HCT116 (cell line): ENCODE measurements around the gene PHKB. TPM values are rescaled to one million over a fixed set of nuclear protein-coding genes. Genes with fewer than 3 reads are reported as not detected.

Experiments used
- ATAC-seq: fragments of 200-7000 bp; cut with Tn5 transposase; 2 replicates; pipeline ENCODE4 v1.9.1; 2020; ENCODE audit warnings: mild to moderate bottlenecking, moderate library complexity
- BruUV-seq: library from RNA; stranded (reverse); fragments of 400-500 nt; replicated peaks from 2 replicates; lab custom pipeline; 2021; lab: Mats Ljungman, UMichigan
- CTCF ChIA-PET: fragments of 300-600 bp; sonication (Branson Sonifier 250); formaldehyde crosslinking; loops from one replicate; lab custom pipeline; 2021; ENCODE audit warnings: antibody characterized with exemption; lab: Charles Lee
- POLR2A ChIA-PET: fragments of 300-600, 350-600 bp; sonication (Branson Sonifier 250); formaldehyde crosslinking; loops from one replicate; lab custom pipeline; 2021; ENCODE audit warnings: antibody characterized with exemption; lab: Charles Lee
- RAD21 ChIA-PET, 2 experiments: fragments of 300-600 bp; sonication (Branson Sonifier 250); formaldehyde crosslinking; loops; one replicate each; lab custom pipeline; 2023; ENCODE audit warnings: low total read pairs in 2 of 2; ENCODE audit not compliant: uncharacterized antibody in 2 of 2, unreplicated experiment in 2 of 2, low non-redundant PET in 1 of 2; lab: Charles Lee
- DNase-seq: peaks from one replicate; pipeline ENCODE4 v3.0.0-alpha.2; 2010; ENCODE audit warnings: low read depth, low spot score
- H2AFZ ChIP-seq: fragments of 200-600 bp; shearing (Covaris generic), sonication (generic); 2 replicates; pipeline ENCODE4 v1.6.1; 2017; ENCODE audit warnings: low read depth, mixed run types, mixed read lengths, antibody characterized with exemption, low read length; ENCODE audit not compliant: poor library complexity, severe bottlenecking
- H3K27ac ChIP-seq: 2 replicates; pipeline ENCODE4 v1.5.1; 2012; ENCODE audit warnings: low read depth, low read length
- H3K27me3 ChIP-seq: fragments of 200-600 bp; sonication (generic); 2 replicates; pipeline ENCODE4 v1.6.1; 2016; ENCODE audit warnings: mixed run types, low read length, mixed read lengths; ENCODE audit not compliant: insufficient read depth
- H3K36me3 ChIP-seq, 2 experiments: fragments of 200-500 bp in 1 of 2; fragments of 200-600 bp in 1 of 2; sonication (Bioruptor generic) in 1 of 2; sonication (generic) in 1 of 2; 2 replicates each; pipeline versions ENCODE4 v1.5.1 to v1.6.1; 2014 to 2016; ENCODE audit warnings: low read length in 2 of 2, inconsistent platforms in 1 of 2, mixed read lengths in 1 of 2, mixed run types in 1 of 2; ENCODE audit not compliant: insufficient read depth in 2 of 2, control insufficient read depth in 1 of 2
- H3K4me1 ChIP-seq, 2 experiments: fragments of 200-600 bp in 1 of 2; sonication (generic) in 1 of 2; 2 replicates each; pipeline versions ENCODE4 v1.5.1 to v1.6.1; 2012 to 2017; ENCODE audit warnings: low read length in 2 of 2, inconsistent platforms in 1 of 2, mild to moderate bottlenecking in 1 of 2, mixed read lengths in 1 of 2, mixed run types in 1 of 2, moderate library complexity in 1 of 2; ENCODE audit not compliant: insufficient read depth in 2 of 2, control insufficient read depth in 1 of 2
- H3K4me2 ChIP-seq: fragments of 200-600 bp; sonication (generic); 2 replicates; pipeline ENCODE4 v1.6.1; 2017; ENCODE audit warnings: mixed run types, low read length, mixed read lengths
- H3K4me3 ChIP-seq, 2 experiments: fragments of 200-600 bp in 1 of 2; sonication (generic) in 1 of 2; replicated peaks in 1 of 2; 2 replicates each; pipeline ENCODE4 v1.5.1; 2011 to 2016; ENCODE audit warnings: low read length in 2 of 2, control low read depth in 1 of 2, low read depth in 1 of 2, mild to moderate bottlenecking in 1 of 2, mixed read lengths in 1 of 2, mixed run types in 1 of 2
- H3K79me2 ChIP-seq: fragments of 200-600 bp; sonication (generic); 2 replicates; pipeline ENCODE4 v1.6.1; 2017; ENCODE audit warnings: mild to moderate bottlenecking, mixed run types, low read length, moderate library complexity, mixed read lengths; ENCODE audit not compliant: insufficient read depth
- H3K9ac ChIP-seq: fragments of 200-600 bp; sonication (generic); 2 replicates; pipeline ENCODE4 v1.6.1; 2016; ENCODE audit warnings: low read length, mixed read lengths
- H3K9me2 ChIP-seq: fragments of 200-600 bp; sonication (generic), shearing (Covaris generic); 2 replicates; pipeline ENCODE4 v1.6.1; 2017; ENCODE audit warnings: mixed run types, mild to moderate bottlenecking, moderate library complexity; ENCODE audit not compliant: insufficient read depth
- H3K9me3 ChIP-seq, 2 experiments: fragments of 200-500 bp in 1 of 2; fragments of 200-600 bp in 1 of 2; sonication (Bioruptor generic) in 1 of 2; sonication (generic) in 1 of 2; 2 replicates each; pipeline ENCODE4 v1.6.1; 2014 to 2017; ENCODE audit warnings: low read length in 2 of 2, mixed read lengths in 2 of 2, inconsistent platforms in 1 of 2, low read depth in 1 of 2, mild to moderate bottlenecking in 1 of 2, mixed run types in 1 of 2, moderate library complexity in 1 of 2; ENCODE audit not compliant: control insufficient read depth in 1 of 2, insufficient read depth in 1 of 2
- H4K20me1 ChIP-seq: fragments of 200-600 bp; sonication (generic), shearing (Covaris generic); 2 replicates; pipeline ENCODE4 v1.6.1; 2017; ENCODE audit warnings: mixed run types, mild to moderate bottlenecking, moderate library complexity; ENCODE audit not compliant: insufficient read depth
- ATF3 ChIP-seq: IDR thresholded peaks from 2 replicates; pipeline ENCODE4 v1.6.1; 2012
- CEBPB ChIP-seq: IDR thresholded peaks from 2 replicates; pipeline ENCODE4 v1.6.1; 2012; ENCODE audit warnings: low read depth
- EGR1 ChIP-seq: IDR thresholded peaks from 2 replicates; pipeline ENCODE4 v1.6.1; 2012; ENCODE audit warnings: low read depth
- ELF1 ChIP-seq: IDR thresholded peaks from 2 replicates; pipeline ENCODE4 v1.6.1; 2012; ENCODE audit warnings: low read depth, borderline replicate concordance
- EZH2 ChIP-seq: fragments of 200-600 bp; sonication (generic); IDR thresholded peaks from 2 replicates; pipeline ENCODE4 v1.6.1; 2017; ENCODE audit warnings: antibody characterized with exemption, mixed run types
- EZH2phosphoT487 ChIP-seq: fragments of 200-600 bp; IDR thresholded peaks from 2 replicates; pipeline ENCODE4 v1.6.1; 2018; ENCODE audit warnings: antibody characterized with exemption, borderline replicate concordance
- FOSL1 ChIP-seq: IDR thresholded peaks from 2 replicates; pipeline ENCODE4 v1.6.1; 2012; ENCODE audit warnings: low read depth
- JUND ChIP-seq: IDR thresholded peaks from 2 replicates; pipeline ENCODE4 v1.6.1; 2012
- MAX ChIP-seq: IDR thresholded peaks from 2 replicates; pipeline ENCODE4 v1.6.1; 2012
- RAD21 ChIP-seq: IDR thresholded peaks from 2 replicates; pipeline ENCODE4 v1.6.1; 2012; ENCODE audit warnings: low read depth, mild to moderate bottlenecking
- REST ChIP-seq: IDR thresholded peaks from 2 replicates; pipeline ENCODE4 v1.6.1; 2012; ENCODE audit warnings: low read depth
- SIN3A ChIP-seq: IDR thresholded peaks from 2 replicates; pipeline ENCODE4 v1.6.1; 2012; ENCODE audit warnings: low read depth
- SP1 ChIP-seq: IDR thresholded peaks from 2 replicates; pipeline ENCODE4 v1.6.1; 2012; ENCODE audit warnings: low read depth
- SRF ChIP-seq: IDR thresholded peaks from 2 replicates; pipeline ENCODE4 v1.6.1; 2012; ENCODE audit warnings: low read depth
- YY1 ChIP-seq: IDR thresholded peaks from 2 replicates; pipeline ENCODE4 v1.6.1; 2011; ENCODE audit warnings: low read length, low read depth, moderate library complexity, mild to moderate bottlenecking; ENCODE audit not compliant: insufficient replicate concordance; ENCODE audit errors: extremely low read depth
- ZBTB33 ChIP-seq: IDR thresholded peaks from 2 replicates; pipeline ENCODE4 v1.6.1; 2011; ENCODE audit warnings: mild to moderate bottlenecking, low read length, moderate library complexity; ENCODE audit not compliant: insufficient replicate concordance; ENCODE audit errors: extremely low read depth
- ZFX ChIP-seq: fragments of 450-650 bp; IDR thresholded peaks from 2 replicates; pipeline ENCODE4 v1.6.1; 2017
- intact Hi-C: fragments of 100-400 bp; cut with micrococcal nuclease; formaldehyde crosslinking; loops from 2 replicates; pipeline ENCODE4 v1.10.0; 2022
- total RNA-seq: library from RNA; stranded (reverse); gene quantifications from one replicate; pipeline ENCODE4 v1.2.1, GENCODE V29; 2021; ENCODE audit not compliant: unreplicated experiment

The PHKB gene
- total RNA-seq, 1 experiment from 2014 or later, result 30.5 TPM

GRCh38 chr16:47697826-47698225 is 236.7 kb downstream of the PHKB start:
- Histone ChIP-seq H3K36me3 (no peaks in the 10 kb centered on the region), H4K20me1 (no peaks in the 10 kb centered on the region), H3K27me3 (no peaks in the 10 kb centered on the region), H2AFZ (no peak overlapping the region), H3K9me3 (no peaks in the 10 kb centered on the region), H3K4me2 (no peak overlapping the region), H3K9me2 (no peaks in the 10 kb centered on the region), H3K9ac (no peak overlapping the region), H3K4me1 (no peaks in the 10 kb centered on the region), H3K27ac (no peak overlapping the region), H3K4me3 (no peak overlapping the region), H3K79me2 (no peaks in the 10 kb centered on the region)
- TF ChIP-seq MAX (no peak), YY1 (no peak)
- BruUV-seq, result no TSS peak
- RAD21 ChIA-PET, result no interaction called here
- POLR2A ChIA-PET, result no interaction called here
- CTCF ChIA-PET, result no interaction called here
- intact Hi-C loops, result no loop called here
- DNase-seq, result no peak
- no peak for ATAC-seq

GRCh38 chr16:47699106-47699505 is 238.0 kb downstream of the PHKB start:
- intact Hi-C loops, result no loop called here
- Histone ChIP-seq H3K36me3 (no peaks in the 10 kb centered on the region), H3K27ac (no peak overlapping the region), H3K79me2 (no peaks in the 10 kb centered on the region), H3K4me2 (no peak overlapping the region), H4K20me1 (no peaks in the 10 kb centered on the region), H3K9me2 (no peaks in the 10 kb centered on the region), H3K27me3 (no peaks in the 10 kb centered on the region), H2AFZ (no peak overlapping the region), H3K4me3 (no peak overlapping the region), H3K4me1 (no peaks in the 10 kb centered on the region), H3K9ac (no peak overlapping the region), H3K9me3 (no peaks in the 10 kb centered on the region)
- ChIA-PET POLR2A (no interaction called here), RAD21 (no interaction called here), CTCF (no interaction called here)
- DNase-seq (no peak), ATAC-seq (no peak)
- no TSS peak for BruUV-seq
- no peak for TF ChIP-seq YY1
- TF ChIP-seq FOSL1, result no peak
- no peak for TF ChIP-seq EZH2
- TF ChIP-seq MAX, result no peak
- no peak for TF ChIP-seq EZH2phosphoT487
- TF ChIP-seq SRF, result no peak
- TF ChIP-seq CEBPB, result no peak
- no peak for TF ChIP-seq SP1
- TF ChIP-seq REST, result no peak
- TF ChIP-seq RAD21, result no peak
- TF ChIP-seq JUND, result no peak
- no peak for TF ChIP-seq SIN3A
- no peak for TF ChIP-seq EGR1
- no peak for TF ChIP-seq ATF3
- no peak for TF ChIP-seq ZFX
- no peak for TF ChIP-seq ELF1
- TF ChIP-seq ZBTB33, result no peak
